Small intestine (tissue), 4 donors: Measurements from ENCODE around the gene NFATC2IP. TPM values are rescaled to one million over a fixed set of nuclear protein-coding genes. Genes with fewer than 3 reads are reported as not detected.

Experiments
- polyA plus RNA-seq, 4 donors: library from polyadenylated mRNA; stranded (reverse) in 3 of 4; unstranded in 1 of 4; fragments of 200-250 nt in 3 of 4; fragments of 120-200 nt in 1 of 4; gene quantifications; one replicate each; pipeline versions ENCODE4 v1.2.1 to v1.2.3, GENCODE V29; 2013
- donor health status: healthy with polysubstance abuse.
- donor health status: Bipolar disorder and iron deficiency.
- donor health status: healthy.

NFATC2IP gene
- polyA plus RNA-seq, 4 donors = 16.5 to 53.0 (median 22.5) TPM

Other genes with a start within 250 kb of the NFATC2IP start
- 100 to 1,000 TPM; 430 to 869 (median 564) TPM for gene EIF3C, start 239.5 kb upstream of the NFATC2IP start, polyA plus RNA-seq
- gene NPIPB9, start 199.2 kb upstream of the NFATC2IP start, polyA plus RNA-seq = 1 to 10 TPM in 1 of 4 donors, under 1 TPM in 1, not detected in 2; 0.10 to 3.6 TPM
- gene ATXN2L, start 127.9 kb upstream of the NFATC2IP start, polyA plus RNA-seq = 100 to 1,000 TPM in 1 of 4 donors, 10 to 100 TPM in 3; 51.9 to 114 (median 65.1) TPM
- 100 to 1,000 TPM; 145 to 293 (median 212) TPM for gene TUFM, start 104.6 kb upstream of the NFATC2IP start, polyA plus RNA-seq
- 10 to 100 TPM; 26.2 to 76.0 (median 42.5) TPM for gene SH2B1, start 87.1 kb upstream of the NFATC2IP start, polyA plus RNA-seq
- gene ATP2A1, start 72.4 kb upstream of the NFATC2IP start, polyA plus RNA-seq = 1 to 10 TPM in 3 of 4 donors, under 1 TPM in 1; 0.90 to 4.2 (median 3.0) TPM
- 10 to 100 TPM; 26.5 to 55.7 (median 29.8) TPM for gene RABEP2, start 25.7 kb upstream of the NFATC2IP start, polyA plus RNA-seq
- 1 to 10 TPM in 2 of 4 donors, under 1 TPM in 1, not detected in 1; 0.81 to 2.4 (median 1.1) TPM for gene CD19, start 19.0 kb upstream of the NFATC2IP start, polyA plus RNA-seq
- gene SPNS1, start 23.8 kb downstream of the NFATC2IP start, polyA plus RNA-seq = 10 to 100 TPM; 41.7 to 68.8 (median 59.1) TPM
- gene LAT, start 34.1 kb downstream of the NFATC2IP start, polyA plus RNA-seq = 10 to 100 TPM in 3 of 4 donors, 1 to 10 TPM in 1; 7.5 to 19.2 (median 12.1) TPM